ENCODE measurements around the gene ULBP2.
"Not testable (repeated sequence)": the region's sequence is repeated elsewhere in the genome, so short reads cannot be mapped to it uniquely, and the experiment has no call there.

Gene ULBP2

GRCh38 chr6:149941583-149942460, at the start of gene ULBP2:
TSS of gene ULBP2 (plus strand) at chr6:149942014. CDS start at chr6:149942073, 59 bp downstream.
- DNase-seq (ENCODE audit: low read depth): peak; percentile 85

DNA sequence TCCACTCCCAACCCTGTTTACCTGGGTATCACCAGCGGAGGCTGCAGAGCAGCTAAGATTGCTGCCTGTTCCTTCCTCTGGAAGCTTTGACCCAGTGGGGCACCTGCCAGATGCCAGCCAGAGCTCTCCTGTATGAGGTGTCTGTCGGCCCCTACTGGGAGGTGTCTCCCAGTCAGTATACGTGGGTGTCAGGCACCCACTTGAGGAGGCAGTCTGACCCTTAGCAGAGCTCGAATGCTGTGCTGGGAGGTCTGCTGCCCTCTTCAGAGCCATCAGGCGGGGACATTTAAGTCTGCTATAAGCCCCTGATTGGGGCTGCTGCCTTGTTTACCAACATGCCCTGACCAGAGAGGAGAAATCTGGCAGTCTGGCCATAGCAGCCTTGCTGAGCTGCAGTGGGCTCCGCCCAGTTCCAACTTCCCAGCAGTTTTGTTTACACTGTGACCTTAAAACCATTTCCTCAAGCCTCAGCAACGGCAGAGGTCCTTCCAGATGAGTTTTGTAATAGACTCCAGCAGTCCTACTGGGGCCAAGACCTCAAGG, 46.7 kb upstream of the ULBP2 start:
- DNase-seq (ENCODE audit: low read depth): no peak

DNA sequence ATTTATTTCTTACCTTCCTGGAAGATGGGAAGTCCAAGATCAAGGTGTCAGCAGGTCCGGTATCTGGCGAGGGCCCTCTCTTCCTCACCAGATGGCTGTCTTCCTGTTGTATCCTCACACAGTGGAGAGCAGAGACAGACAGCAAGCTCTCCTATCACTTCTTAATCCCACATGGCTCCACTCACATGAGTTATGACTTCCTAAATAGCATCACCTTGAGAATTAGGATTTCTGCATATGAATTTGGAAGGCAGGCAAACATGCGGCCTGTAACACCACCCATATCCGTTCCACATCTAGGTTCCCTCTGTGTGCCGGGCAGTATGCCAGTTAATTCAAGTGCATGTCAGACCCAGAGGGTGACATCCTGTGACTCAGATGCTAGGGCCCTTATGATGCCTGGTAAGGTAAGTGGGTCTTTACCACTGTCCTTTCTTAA, 46.0 kb upstream of the ULBP2 start:
- DNase-seq (ENCODE audit: low read depth): no peak

DNA sequence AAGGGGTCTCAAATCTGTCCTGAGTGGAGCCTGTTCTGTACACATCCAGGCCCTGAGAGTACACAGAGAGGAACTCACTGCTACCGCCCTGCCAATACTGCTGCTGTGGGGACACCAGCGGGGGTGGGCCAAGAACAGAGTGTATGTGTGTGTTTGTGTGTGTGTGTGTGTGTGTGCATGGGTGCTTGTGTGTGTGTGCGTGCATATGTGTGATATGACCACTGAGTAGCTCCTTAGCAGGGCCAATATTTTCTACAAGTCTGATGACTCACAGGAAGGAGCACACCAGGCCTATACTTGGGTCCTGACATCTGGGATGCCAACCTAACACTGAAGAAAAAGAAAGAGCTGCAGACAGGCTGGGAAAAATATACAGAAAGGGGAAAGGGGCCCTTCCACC, 45.3 kb upstream of the ULBP2 start:
- no peak for DNase-seq (ENCODE audit: low read depth)

GRCh38 chr6:149897015-149897697, 44.7 kb upstream of the ULBP2 start:
- no peak for DNase-seq (ENCODE audit: low read depth)

GRCh38 chr6:149897855-149898744, 43.7 kb upstream of the ULBP2 start, which contains the start of gene RAET1E:
TSS of gene RAET1E (minus strand) at chr6:149898113. CDS start at chr6:149890901, 7,212 bp downstream.
- DNase-seq (ENCODE audit: low read depth): no peak

GRCh38 chr6:149898966-149899365, 42.8 kb upstream of the ULBP2 start:
- no peak for DNase-seq (ENCODE audit: low read depth)

- no peak for DNase-seq (ENCODE audit: low read depth)
Observed at GRCh38 chr6:149899486-149899885, 42.3 kb upstream of the ULBP2 start.

DNA sequence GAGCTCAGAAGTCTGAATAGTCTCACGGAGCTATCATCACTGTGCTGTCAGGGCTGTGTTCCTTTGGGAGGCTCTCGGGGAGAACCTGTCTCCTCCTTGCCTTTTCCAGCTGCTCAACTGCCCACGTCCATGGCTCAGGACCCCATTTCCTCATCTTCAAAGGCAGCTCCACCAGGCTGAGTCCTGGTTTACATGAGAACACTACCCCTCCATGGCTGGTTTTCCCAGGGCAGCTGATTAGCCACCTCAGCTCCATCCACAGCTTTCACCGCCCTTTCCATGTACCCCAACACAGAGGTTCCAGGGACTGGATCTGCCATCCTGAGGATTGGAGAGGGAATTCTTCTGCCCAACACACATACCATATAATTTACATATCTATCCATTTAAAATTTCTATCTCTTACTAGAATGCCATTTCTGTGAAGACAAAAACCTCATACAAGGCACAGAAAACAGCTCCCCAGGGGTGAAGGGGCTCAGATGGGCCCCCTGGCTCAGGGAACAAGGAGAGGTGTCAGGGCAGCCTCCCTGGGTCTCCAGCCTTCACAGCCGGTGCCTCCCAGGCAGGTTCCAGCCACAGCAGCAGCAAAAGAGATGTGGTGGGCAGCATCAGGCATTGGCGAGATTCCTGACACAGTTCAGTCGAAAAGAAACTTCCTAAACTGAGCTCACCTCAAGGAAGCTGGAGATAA, 41.7 kb upstream of the ULBP2 start:
- no peak for DNase-seq (ENCODE audit: low read depth)

GRCh38 chr6:149900620-149901443, 41.0 kb upstream of the ULBP2 start:
- DNase-seq (ENCODE audit: low read depth): no peak

DNA sequence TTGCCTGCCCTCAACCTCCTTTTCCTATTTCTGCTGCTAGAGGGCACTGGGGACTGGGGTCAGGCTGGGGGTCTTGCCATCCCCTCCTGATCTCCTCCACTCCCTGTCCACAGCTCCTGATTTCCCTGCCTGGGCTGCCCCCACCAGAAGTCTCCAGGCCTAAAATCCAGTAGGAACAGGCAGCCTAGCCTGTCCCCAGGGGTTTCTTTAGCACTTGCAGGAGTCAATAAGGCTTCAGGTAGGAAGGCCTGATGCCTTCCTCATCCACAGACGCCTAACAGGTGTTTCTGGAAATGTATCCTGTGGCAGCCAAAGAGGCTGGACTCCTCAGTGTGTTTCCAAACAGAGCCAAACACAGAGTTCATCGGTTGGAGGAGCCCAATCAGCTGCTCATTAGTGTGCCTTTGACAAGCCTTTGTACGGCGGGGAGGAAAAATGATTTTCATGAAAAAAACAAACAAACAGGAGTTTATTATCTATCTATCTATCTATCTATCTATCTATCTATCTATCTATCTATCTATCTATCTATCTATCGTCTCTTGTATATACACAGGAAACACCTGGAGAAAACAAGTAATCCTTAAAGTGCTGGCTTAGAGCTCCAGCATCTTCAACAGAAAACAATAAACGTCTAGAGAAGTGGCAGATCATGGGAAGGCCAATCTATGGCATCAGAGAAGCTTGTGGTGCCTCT, 40.2 kb upstream of the ULBP2 start:
- no peak for DNase-seq (ENCODE audit: low read depth)

DNA sequence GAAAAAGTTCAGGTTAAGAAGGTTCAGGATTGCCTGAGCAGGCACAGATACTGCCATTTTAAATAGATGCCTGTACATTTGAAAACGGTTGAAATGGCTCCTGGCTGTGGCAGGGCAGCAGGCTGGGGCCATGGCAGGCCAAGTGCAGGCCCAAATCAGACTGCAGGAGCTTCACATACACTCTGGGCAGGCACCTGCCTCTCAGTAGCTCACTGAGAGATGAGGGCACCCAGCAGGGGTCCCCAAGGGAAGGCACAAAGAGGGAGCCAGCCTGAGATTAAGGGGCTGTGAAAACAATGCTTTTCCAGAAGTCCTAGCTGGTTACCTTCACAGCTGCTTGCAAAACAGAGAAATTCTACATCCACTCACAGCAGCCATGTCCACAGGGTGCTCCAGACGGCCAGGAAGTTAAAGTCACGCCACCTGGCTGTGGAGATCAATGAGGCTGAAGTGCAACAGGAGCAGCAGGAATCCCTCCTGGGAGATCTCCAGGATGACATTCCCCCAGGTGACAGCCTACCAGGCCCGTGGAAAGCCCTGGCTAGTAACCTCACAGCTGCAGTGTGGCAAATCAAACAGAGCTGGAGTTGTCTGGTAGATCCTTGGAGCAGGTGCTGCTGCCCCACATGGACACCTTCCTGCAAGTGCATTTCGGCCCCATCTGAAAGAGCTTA, 37.7 kb upstream of the ULBP2 start:
- DNase-seq (ENCODE audit: low read depth): no peak

DNA sequence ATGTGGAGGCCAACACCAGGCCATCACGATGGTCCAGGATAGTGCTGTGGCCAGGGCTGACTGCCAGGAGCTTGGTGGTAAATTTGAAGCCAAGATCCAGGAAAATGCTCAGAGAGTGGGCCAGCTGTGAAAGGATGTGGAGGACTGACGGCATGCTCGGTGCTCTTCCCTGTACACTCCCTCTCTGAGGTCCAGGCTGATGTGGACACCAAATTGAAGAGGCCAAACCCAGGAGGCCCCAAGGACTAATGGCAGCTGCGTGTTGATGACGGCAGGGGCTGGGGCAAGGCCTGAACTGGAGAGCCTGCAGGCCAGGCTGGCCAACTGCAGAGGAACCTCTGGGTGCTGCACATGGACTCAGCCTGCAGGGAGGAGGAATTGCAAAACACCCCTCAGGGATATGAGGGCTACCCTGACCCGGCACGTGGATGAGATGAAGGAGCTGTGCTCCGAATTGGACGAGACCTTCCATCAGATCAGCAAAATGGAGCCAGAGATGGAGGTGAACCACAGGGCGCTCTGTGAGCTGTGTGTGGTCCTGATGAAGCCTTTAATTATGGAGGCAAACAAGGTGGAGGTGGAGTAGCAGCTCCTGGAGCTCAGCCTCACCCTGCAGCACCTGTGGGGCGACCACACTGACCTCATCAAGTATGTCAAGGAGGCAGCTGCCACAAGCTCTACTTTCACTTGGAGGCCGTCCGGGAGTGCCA, 37.0 kb upstream of the ULBP2 start:
- no peak for DNase-seq (ENCODE audit: low read depth)

DNA sequence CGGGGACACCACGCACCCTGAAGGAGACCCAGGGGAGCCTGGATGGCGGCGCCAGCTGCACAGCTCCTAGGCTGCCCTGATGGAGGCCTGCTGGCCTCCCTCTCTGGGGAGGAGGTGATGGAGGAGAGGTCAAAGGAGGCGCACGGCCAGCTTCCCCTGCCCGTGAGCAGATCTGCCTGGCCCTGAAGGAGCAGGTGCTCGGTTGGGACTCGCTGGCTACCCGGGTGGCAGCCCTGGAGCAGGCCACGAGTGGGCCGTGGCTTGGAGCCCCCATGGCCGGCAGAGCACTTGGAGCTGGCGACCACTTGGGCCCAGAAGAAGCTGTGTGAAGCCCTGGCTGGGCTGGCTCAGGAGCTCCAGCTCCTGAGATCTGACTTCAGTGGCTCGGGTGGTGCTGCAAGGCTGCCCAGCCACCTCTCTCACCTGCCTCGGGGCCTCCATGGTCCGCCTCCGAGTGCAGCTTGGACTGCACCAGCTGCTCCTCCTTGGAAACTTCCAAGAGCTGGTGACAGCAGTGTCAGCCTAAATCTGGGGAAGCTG, 36.4 kb upstream of the ULBP2 start:
- DNase-seq (ENCODE audit: low read depth): no peak

GRCh38 chr6:149905911-149906371, 35.9 kb upstream of the ULBP2 start:
- no peak for DNase-seq (ENCODE audit: low read depth)

GRCh38 chr6:149906405-149906804, 35.4 kb upstream of the ULBP2 start:
- no peak for DNase-seq (ENCODE audit: low read depth)

- DNase-seq (ENCODE audit: low read depth): no peak
Observed at GRCh38 chr6:149907317-149907716, 34.5 kb upstream of the ULBP2 start.

DNA sequence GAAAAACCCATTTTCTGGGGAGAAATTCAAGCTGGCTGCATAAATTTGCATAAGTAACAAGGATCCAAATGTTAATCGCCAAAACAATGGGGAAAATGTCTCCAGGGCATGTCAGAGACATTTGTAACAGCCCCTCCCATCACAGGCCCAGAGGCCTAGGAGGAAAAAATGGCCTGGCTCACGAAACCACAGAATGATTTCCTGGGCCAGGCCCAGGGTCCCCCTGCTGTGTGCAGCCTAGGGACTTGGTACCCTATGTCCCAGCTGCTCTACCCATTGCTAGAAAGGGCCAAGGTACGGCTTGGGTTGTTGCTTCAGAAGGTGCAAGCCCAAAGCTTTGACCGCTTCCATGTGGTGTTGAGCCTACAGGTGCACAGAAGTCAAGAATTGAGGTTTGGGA, 33.3 kb upstream of the ULBP2 start:
- DNase-seq (ENCODE audit: low read depth): not testable (repeated sequence)

Data from stimulated activated CD8-positive, alpha-beta memory T cell treated with anti-CD3 and anti-CD28 coated beads, Interleukin-12 subunit alpha, Interleukin-12 subunit beta, amount 100 ng/mL, for 1 hour (primary cell).